ENCODE results near the gene REST.
"Not testable (repeated sequence)": the region's sequence is repeated elsewhere in the genome, so short reads cannot be mapped to it uniquely, and the experiment has no call there.

Gene REST

GRCh38 chr4:56907489-56908205, at the start of gene REST:
TSS of gene REST (plus strand) at chr4:56907900. CDS start at chr4:56910639, 2,739 bp downstream.
- peak; percentile 69 to 81 for DNase-seq (ENCODE audit: low read depth in 1 of 2, low spot score in 1 of 2)

GRCh38 chr4:56859841-56860240, 47.9 kb upstream of the REST start:
- no peak for DNase-seq (ENCODE audit: low read depth in 1 of 2, low spot score in 1 of 2)

GRCh38 chr4:56860781-56861180, 46.9 kb upstream of the REST start:
- no peak for DNase-seq (ENCODE audit: low read depth in 1 of 2, low spot score in 1 of 2)

GRCh38 chr4:56861360-56861759, 46.3 kb upstream of the REST start:
- DNase-seq (ENCODE audit: low read depth in 1 of 2, low spot score in 1 of 2), result no peak

GRCh38 chr4:56863441-56864139, 44.1 kb upstream of the REST start:
- no peak for DNase-seq (ENCODE audit: low read depth in 1 of 2, low spot score in 1 of 2)

- no peak for DNase-seq (ENCODE audit: low read depth in 1 of 2, low spot score in 1 of 2)
Observed at GRCh38 chr4:56870946-56871345, 36.8 kb upstream of the REST start.

- DNase-seq (ENCODE audit: low read depth in 1 of 2, low spot score in 1 of 2), result no peak
Observed at GRCh38 chr4:56871371-56871866, 36.3 kb upstream of the REST start.

GRCh38 chr4:56874166-56874565, 33.5 kb upstream of the REST start:
- DNase-seq (ENCODE audit: low read depth in 1 of 2, low spot score in 1 of 2), result no peak

GRCh38 chr4:56874923-56875322, 32.8 kb upstream of the REST start:
- no peak for DNase-seq (ENCODE audit: low read depth in 1 of 2, low spot score in 1 of 2)

- DNase-seq (ENCODE audit: low read depth in 1 of 2, low spot score in 1 of 2), result no peak
Observed at GRCh38 chr4:56876264-56876663, 31.4 kb upstream of the REST start.

- no peak for DNase-seq (ENCODE audit: low read depth in 1 of 2, low spot score in 1 of 2)
Observed at GRCh38 chr4:56879996-56880395, 27.7 kb upstream of the REST start.

- no peak for DNase-seq (ENCODE audit: low read depth in 1 of 2, low spot score in 1 of 2)
Observed at GRCh38 chr4:56880572-56880971, 27.1 kb upstream of the REST start.

GRCh38 chr4:56884511-56884910, 23.2 kb upstream of the REST start:
- not testable (repeated sequence) for DNase-seq (ENCODE audit: low read depth in 1 of 2, low spot score in 1 of 2)

GRCh38 chr4:56892691-56893090, 15.0 kb upstream of the REST start:
- DNase-seq (ENCODE audit: low read depth in 1 of 2, low spot score in 1 of 2), result no peak

- DNase-seq (ENCODE audit: low read depth in 1 of 2, low spot score in 1 of 2), result not testable (repeated sequence)
Observed at GRCh38 chr4:56897842-56898241, 9.9 kb upstream of the REST start.

GRCh38 chr4:56900186-56900585, 7.5 kb upstream of the REST start:
- DNase-seq (ENCODE audit: low read depth in 1 of 2, low spot score in 1 of 2), result not testable (repeated sequence)

GRCh38 chr4:56902703-56903102, 5.0 kb upstream of the REST start:
- DNase-seq (ENCODE audit: low read depth in 1 of 2, low spot score in 1 of 2), result no peak

GRCh38 chr4:56905796-56906195, 1.9 kb upstream of the REST start:
- no peak for DNase-seq (ENCODE audit: low read depth in 1 of 2, low spot score in 1 of 2)

- no peak for DNase-seq (ENCODE audit: low read depth in 1 of 2, low spot score in 1 of 2)
Observed at GRCh38 chr4:56906489-56907393, 959 bp upstream of the REST start.

- peak; percentile 46 to 64 for DNase-seq (ENCODE audit: low read depth in 1 of 2, low spot score in 1 of 2)
Observed at GRCh38 chr4:56908206-56909085, 746 bp downstream of the REST start.

All from activated T-helper 1 cell treated with anti-CD3 and anti-CD28 coated beads, Interleukin-2, amount 50 U/mL, for 16 hours (primary cell).